SK-N-SH (cell line): ENCODE data around the gene FAM204A.

ENCODE experiments used
- CTCF ChIP-seq: fragments of 200-600 bp; sonication (generic); IDR thresholded peaks from 2 replicates; pipeline ENCODE4 v1.6.1; 2017; ENCODE audit warnings: antibody characterized with exemption, mild to moderate bottlenecking, moderate library complexity
- EP300 ChIP-seq, 2 experiments: IDR thresholded peaks; 2 replicates each; pipeline versions ENCODE4 v1.4.0 to v1.6.1; 2012; ENCODE audit warnings: borderline replicate concordance in 1 of 2, low read depth in 1 of 2, low read length in 1 of 2
- FOXM1 ChIP-seq: IDR thresholded peaks from 2 replicates; pipeline ENCODE4 v1.4.0; 2012; ENCODE audit warnings: low read depth, mild to moderate bottlenecking

DNA sequence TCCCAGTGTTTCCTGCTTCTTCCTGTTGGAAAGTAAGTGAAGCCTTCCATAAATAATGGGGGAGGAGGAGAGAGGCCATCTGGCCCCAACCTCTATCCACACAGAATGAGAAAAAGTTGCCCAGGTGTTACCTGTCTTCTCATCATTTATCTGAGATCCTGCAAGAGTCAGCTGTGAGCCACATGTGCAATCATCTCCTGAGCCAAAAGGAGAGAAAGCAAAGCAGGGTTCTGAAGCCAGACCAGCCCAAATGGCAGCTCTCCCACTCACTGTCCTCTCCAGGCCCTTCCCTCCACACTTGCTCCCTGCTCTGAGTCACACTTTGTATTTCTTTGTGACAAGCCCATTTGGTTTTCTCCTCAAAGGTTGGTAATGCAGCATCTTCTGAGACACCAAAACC is 65.9 kb downstream of the FAM204A start:
- TF ChIP-seq EP300 (IDR thresholded peaks at IDR 0.05; ENCODE audit: borderline replicate concordance in 1 of 2, low read depth in 1 of 2, low read length in 1 of 2): no peak
- no peak for TF ChIP-seq CTCF
- TF ChIP-seq FOXM1: no peak
